Right lobe of liver (tissue), 4 donors: ENCODE data around the gene TTC28.

Experiments used
- CTCF ChIP-seq, 4 donors: fragments of 200-600 bp in 3 of 4; fragments of 450-650 bp in 1 of 4; IDR thresholded peaks; one replicate each; pipeline versions ENCODE4 v1.5.1 to v1.8.0; 2016 to 2022; ENCODE audit warnings: antibody characterized with exemption in 4 of 4, mild to moderate bottlenecking in 2 of 4
- POLR2A ChIP-seq: fragments of 450-650 bp; IDR thresholded peaks from one replicate; pipeline ENCODE4 v1.6.1; 2017; ENCODE audit warnings: antibody characterized with exemption, mild to moderate bottlenecking
- donor health status: DM: no; HTN: no; CAD: no.
- donor health status: DM: no; HTN: no; CAD: no.
- donor health status: DM: no; HTN: yes; CAD: no.

- TF ChIP-seq CTCF (IDR thresholded peaks at IDR 0.05) (no peak), POLR2A (no peak)
These were observed 254.4 kb downstream of the TTC28 start for GRCh38 chr22:28425211-28425610.
